PC-9 (cell line): ENCODE data around the gene IRAG1.

Experiments used
- CTCF ChIP-seq: fragments of 200-600 bp; sonication (generic); conservative IDR thresholded peaks from 2 replicates; pipeline ENCODE4 v1.6.1; 2017; ENCODE audit warnings: mixed run types, antibody characterized with exemption, mild to moderate bottlenecking, moderate library complexity
- EZH2 ChIP-seq: fragments of 200-600 bp; sonication (generic); IDR thresholded peaks from 2 replicates; pipeline ENCODE4 v1.8.0; 2017; ENCODE audit warnings: antibody characterized with exemption, low read depth

GRCh38 chr11:10716122-10716521 is 22.6 kb upstream of the IRAG1 start:
- no peak for TF ChIP-seq CTCF
- TF ChIP-seq EZH2, result no peak
